ENCODE measurements around the gene KRT222.

GRCh38 chr17:40625311-40625710 is 39.7 kb downstream of the KRT222 start:
- TF ChIP-seq BHLHE40 (IDR thresholded peaks at IDR 0.05; ENCODE audit: borderline replicate concordance), result no peak
- no peak for TF ChIP-seq FOXK2 (IDR thresholded peaks at IDR 0.05)
- no peak for TF ChIP-seq FOXA1 (IDR thresholded peaks at IDR 0.05)
- no peak for TF ChIP-seq SUZ12 (IDR thresholded peaks at IDR 0.05)
- TF ChIP-seq, protein P1, sequence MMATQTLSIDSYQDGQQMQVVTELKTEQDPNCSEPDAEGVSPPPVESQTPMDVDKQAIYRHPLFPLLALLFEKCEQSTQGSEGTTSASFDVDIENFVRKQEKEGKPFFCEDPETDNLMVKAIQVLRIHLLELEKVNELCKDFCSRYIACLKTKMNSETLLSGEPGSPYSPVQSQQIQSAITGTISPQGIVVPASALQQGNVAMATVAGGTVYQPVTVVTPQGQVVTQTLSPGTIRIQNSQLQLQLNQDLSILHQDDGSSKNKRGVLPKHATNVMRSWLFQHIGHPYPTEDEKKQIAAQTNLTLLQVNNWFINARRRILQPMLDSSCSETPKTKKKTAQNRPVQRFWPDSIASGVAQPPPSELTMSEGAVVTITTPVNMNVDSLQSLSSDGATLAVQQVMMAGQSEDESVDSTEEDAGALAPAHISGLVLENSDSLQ (IDR thresholded peaks at IDR 0.05), result no peak
- no peak for TF ChIP-seq ZNF384 (IDR thresholded peaks at IDR 0.05)
